Kidney (tissue), 14 donors: ENCODE results near the gene SLC38A2. TPM values are rescaled to one million over a fixed set of nuclear protein-coding genes. Genes with fewer than 3 reads are reported as not detected.
A peak's percentile ranks its signal among the peaks of the same experiment; 100 is the strongest.

ENCODE experiments used
- DNase-seq, 5 donors: peaks; one replicate each; pipeline ENCODE4 v3.0.0-alpha.2; 2013 to 2020
- FAIRE-seq: peaks from 2 replicates; lab custom pipeline; 2012; peaks lifted over from hg19 to GRCh38; lab: Jason Lieb, UNC
- H3K27ac ChIP-seq, 2 donors: one replicate each; pipeline ENCODE4 v1.7.0; 2013; ENCODE audit warnings: low read depth in 2 of 2, low read length in 2 of 2, inconsistent platforms in 1 of 2
- H3K27me3 ChIP-seq: one replicate; pipeline ENCODE4 v1.7.1; 2013; ENCODE audit warnings: low read length, inconsistent platforms; ENCODE audit not compliant: control insufficient read depth, insufficient read depth
- H3K36me3 ChIP-seq, 3 donors: one replicate each; pipeline versions ENCODE4 v1.7.0 to v1.7.1; 2013; ENCODE audit warnings: low read length in 3 of 3, control low read depth in 1 of 3, inconsistent platforms in 1 of 3; ENCODE audit not compliant: insufficient read depth in 3 of 3, control insufficient read depth in 2 of 3
- H3K4me1 ChIP-seq, 3 donors: one replicate each; pipeline versions ENCODE4 v1.7.0 to v1.7.1; 2013; ENCODE audit warnings: low read length in 3 of 3, inconsistent platforms in 1 of 3, low read depth in 1 of 3; ENCODE audit not compliant: control insufficient read depth in 2 of 3, insufficient read depth in 2 of 3
- H3K4me3 ChIP-seq, 3 donors: one replicate each; pipeline versions ENCODE4 v1.7.0 to v1.8.1; 2013; ENCODE audit warnings: low read length in 3 of 3, control low read depth in 1 of 3, inconsistent platforms in 1 of 3
- H3K9ac ChIP-seq, 3 donors: one replicate each; pipeline versions ENCODE4 v1.7.0 to v1.7.1; 2013; ENCODE audit warnings: low read length in 3 of 3, control low read depth in 1 of 3, inconsistent platforms in 1 of 3
- H3K9me3 ChIP-seq, 3 donors: one replicate each; pipeline versions ENCODE4 v1.7.0 to v1.7.1; 2013; ENCODE audit warnings: low read length in 3 of 3, control low read depth in 1 of 3, inconsistent platforms in 1 of 3; ENCODE audit not compliant: control insufficient read depth in 2 of 3, insufficient read depth in 1 of 3
- CTCF ChIP-seq: IDR thresholded peaks from 3 replicates; pipeline ENCODE4 v1.5.1; 2012; ENCODE audit warnings: mild to moderate bottlenecking, moderate library complexity, borderline replicate concordance; ENCODE audit not compliant: insufficient read depth; ENCODE audit errors: extremely low read depth
- intact Hi-C: fragments of 100-400 bp; cut with DNase I; formaldehyde crosslinking; loops from one replicate; pipeline ENCODE4 v1.11.1; 2022
- polyA plus RNA-seq: library from polyadenylated mRNA; stranded (reverse); fragments of 350-450 nt; fragmentation: Illumina TruSeq; extraction: RNeasy Lipid Tissue Mini Kit (QIAGEN cat#74804); gene quantifications from one replicate; pipeline ENCODE4 v1.2.3, GENCODE V29; 2014; ENCODE audit warnings: low read depth, low replicate concordance; ENCODE audit not compliant: insufficient read depth
- total RNA-seq: library from RNA; stranded (reverse); fragmentation: NEBNext Ultra II Directional; extraction: Animal tissue kit (Norgen Biotek cat#: 25700); gene quantifications from one replicate; pipeline ENCODE4 v1.2.1, GENCODE V29; 2021
- donor health status: control.
- donor health status: control.
- donor health status: control.
- donor health status: control.
- donor health status: control.
- donor health status: DM: yes; HTN: yes; CAD: no.
- donor health status: Normal renal cell carcinoma (clear cell type).

Gene SLC38A2
- total and polyA plus RNA-seq, 2 donors from 2014 or later, result 38.6 to 189 TPM

- no peaks in the 10 kb centered on the region for H3K27me3 ChIP-seq
- H3K9ac ChIP-seq, result peak overlapping the region in 2 of 3 donors; percentile 50 to 62
- no peak for TF ChIP-seq CTCF
- peak overlapping the region in 2 of 3 donors; percentile 76 to 90 for H3K4me3 ChIP-seq
- no peak for FAIRE-seq
- no peaks in the 10 kb centered on the region for H3K9me3 ChIP-seq
- H3K4me1 ChIP-seq, result peaks cover 0 to 28% (median 27%) of the 10 kb centered on the region in 3 donors
- no peak for DNase-seq
- H3K36me3 ChIP-seq, result peaks cover 16 to 64% (median 42%) of the 10 kb centered on the region in 3 donors
- intact Hi-C loops, result loop anchor here (10.0 kb wide), 1 partner anchor 297 kb away; no protein-coding TSS in a partner anchor
- no peak overlapping the region for H3K27ac ChIP-seq
Measured at GRCh38 chr12:46368138-46368537, 4.4 kb downstream of the SLC38A2 start.

DNA sequence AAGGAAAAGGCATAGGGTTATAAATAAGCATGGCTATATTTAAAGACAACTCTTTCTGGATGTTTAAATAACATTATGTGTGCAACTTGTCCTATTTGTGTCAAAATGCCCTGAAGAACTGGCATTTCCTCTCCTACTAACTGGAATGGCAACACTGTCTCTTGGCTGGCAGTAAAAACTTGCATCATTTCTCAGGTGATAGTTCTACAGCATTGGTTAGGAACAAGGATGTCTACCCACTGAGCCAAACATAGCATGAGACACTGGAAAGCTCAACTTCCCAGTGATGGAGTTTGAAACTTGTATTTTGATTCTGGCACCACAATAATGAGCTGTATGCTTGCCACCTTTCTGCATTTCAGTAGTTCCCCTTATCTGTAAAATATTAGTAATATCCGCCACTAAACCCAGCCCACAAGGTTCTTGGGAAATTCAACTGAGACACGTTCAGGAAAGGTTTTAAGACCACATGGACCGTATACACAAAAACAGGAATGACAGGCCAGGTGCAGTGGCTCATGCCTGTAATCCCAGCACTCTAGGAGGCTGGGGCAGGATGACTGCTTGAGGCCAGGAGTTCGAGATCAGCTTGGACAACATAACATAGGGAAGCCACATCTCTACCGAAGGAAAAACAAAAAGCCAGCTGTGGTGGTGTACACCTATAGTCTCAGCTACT, 5.1 kb downstream of the SLC38A2 start:
- H3K36me3 ChIP-seq, result peaks cover 18 to 69% (median 46%) of the 10 kb centered on the region in 3 donors
- H3K9ac ChIP-seq, result peak overlapping the region in 2 of 3 donors; percentile 11 to 62
- H3K4me1 ChIP-seq, result peaks cover 0 to 28% (median 27%) of the 10 kb centered on the region in 3 donors
- H3K4me3 ChIP-seq, result peak overlapping the region in 2 of 3 donors; percentile 33 to 76
- TF ChIP-seq CTCF, result no peak
- no peak for FAIRE-seq
- H3K27me3 ChIP-seq, result no peaks in the 10 kb centered on the region
- DNase-seq, result no peak
- intact Hi-C loops, result loop anchor here (10.0 kb wide), 1 partner anchor 297 kb away; no protein-coding TSS in a partner anchor
- H3K9me3 ChIP-seq, result no peaks in the 10 kb centered on the region
- H3K27ac ChIP-seq, result peak overlapping the region in 1 of 2 donors; percentile 21

- peaks cover 0 to 28% (median 27%) of the 10 kb centered on the region in 3 donors for H3K4me1 ChIP-seq
Measured at GRCh38 chr12:46366771-46367170, 5.8 kb downstream of the SLC38A2 start.

More at GRCh38 chr12:46366771-46367170, 5.8 kb downstream of the SLC38A2 start:
- Histone ChIP-seq H3K36me3 (peaks cover 18 to 76% (median 50%) of the 10 kb centered on the region in 3 donors), H3K4me3 (no peak overlapping the region), H3K9me3 (no peaks in the 10 kb centered on the region), H3K27me3 (no peaks in the 10 kb centered on the region), H3K9ac (peak overlapping the region in 1 of 3 donors; percentile 2), H3K27ac (no peak overlapping the region)
- DNase-seq (no peak), FAIRE-seq (no peak)
- intact Hi-C loops, result loop anchor here (10.0 kb wide), 1 partner anchor 298 kb away; no protein-coding TSS in a partner anchor
- TF ChIP-seq CTCF, result no peak
